NCI-H2196 (cell line): ENCODE results near the gene LRRC1.

Experiments used
- DNase-seq: peaks from one replicate; lab custom pipeline; 2025; ENCODE audit not compliant: unreplicated experiment; lab: John Stamatoyannopoulos, UW

The LRRC1 gene

GRCh38 chr6:53813801-53814200 is 19.0 kb downstream of the LRRC1 start:
- DNase-seq: no peak

DNA sequence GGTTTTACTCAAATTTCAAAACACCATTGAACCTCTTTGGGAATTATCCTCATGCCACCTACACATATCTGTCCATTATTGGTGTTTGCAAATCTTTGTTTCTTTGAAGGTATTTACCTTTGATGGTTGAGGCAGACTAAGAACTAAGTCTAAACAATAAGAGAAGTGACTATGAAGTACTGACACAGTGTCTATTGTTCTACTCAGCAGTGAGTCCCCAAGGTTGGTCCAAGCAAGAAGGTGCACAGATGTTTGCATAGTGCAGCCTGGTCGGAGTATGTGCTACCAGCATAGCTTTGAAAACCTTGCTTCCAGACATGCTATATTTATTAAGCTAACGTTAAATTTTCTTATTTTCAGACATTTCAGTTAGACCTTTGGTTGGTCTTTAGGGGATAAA is 19.5 kb downstream of the LRRC1 start:
- DNase-seq: no peak

- DNase-seq: no peak
These were observed 20.7 kb downstream of the LRRC1 start for GRCh38 chr6:53815381-53816119.

GRCh38 chr6:53818858-53819609 is 24.2 kb downstream of the LRRC1 start:
- no peak for DNase-seq

DNA sequence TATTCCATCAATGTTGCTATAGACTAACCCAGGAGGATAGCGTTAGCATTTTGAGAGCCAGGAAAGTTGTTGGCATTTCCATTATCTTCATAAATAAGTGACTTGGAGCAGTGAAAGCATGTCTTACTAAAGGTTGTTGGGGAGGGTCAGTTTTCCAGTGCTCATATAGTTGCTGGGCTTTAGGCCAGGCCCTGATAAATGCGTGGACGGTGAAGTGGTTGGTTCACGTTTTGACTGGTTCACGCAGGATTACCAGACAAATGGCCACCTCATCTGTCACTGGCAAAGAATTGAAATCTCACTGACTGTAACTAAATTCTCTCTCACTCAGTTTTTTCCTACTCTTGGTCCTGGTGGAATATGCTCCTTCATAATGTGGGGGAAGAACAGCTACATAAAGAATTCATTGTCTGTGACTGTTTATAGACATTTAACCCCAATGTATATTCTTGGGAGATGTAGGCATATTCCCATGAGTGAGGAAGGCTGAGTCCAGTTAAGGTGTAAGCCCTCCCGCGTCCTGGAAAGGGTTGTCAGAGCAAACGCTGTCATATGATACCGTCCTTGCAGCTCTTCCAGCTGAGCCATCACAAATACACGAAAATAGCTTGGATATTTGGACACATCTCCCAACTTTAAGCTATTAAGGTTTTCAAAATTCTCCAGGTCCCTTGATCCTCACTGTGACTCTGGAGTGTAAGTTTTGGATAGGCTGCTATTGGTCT is 27.8 kb downstream of the LRRC1 start:
- DNase-seq: no peak

- DNase-seq: no peak
These were observed 29.9 kb downstream of the LRRC1 start for GRCh38 chr6:53824714-53825113.

DNA sequence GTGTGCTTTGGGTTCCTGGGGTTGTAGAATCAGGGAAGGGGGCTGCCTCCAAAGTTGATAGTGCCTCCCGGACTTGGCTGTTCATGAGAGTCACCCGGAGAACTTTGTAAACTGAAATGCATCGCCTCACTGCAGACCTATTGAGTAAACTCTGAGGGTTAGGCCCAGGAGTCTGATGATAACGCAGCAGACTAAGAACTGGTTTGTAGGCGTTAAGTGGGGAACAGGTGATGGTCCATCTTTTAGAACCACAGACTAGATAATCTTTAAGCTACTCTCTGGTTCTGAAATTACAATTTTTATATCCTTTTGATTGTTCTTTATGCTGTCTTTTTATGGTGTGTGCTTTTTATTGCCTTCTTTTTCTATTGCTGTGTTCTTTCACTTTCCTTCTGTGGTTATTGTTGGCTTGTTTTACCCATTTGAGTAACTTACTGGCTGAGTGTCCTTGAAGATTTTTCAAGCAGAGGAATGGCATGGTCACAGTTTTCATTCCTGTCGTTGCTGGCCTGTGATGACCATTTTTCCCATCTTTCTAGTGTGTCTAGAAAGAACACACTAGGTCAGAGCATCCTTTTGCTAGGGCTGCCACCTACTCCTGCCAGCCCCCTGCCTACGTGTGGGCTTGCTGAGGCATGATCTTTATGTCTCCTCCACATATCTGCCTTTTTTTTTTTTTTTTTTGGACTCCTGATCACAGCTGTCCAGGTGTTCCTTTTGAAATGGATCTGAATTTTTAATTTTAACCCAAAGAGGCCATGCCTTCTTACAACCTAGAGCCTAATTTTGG is 30.9 kb downstream of the LRRC1 start:
- no peak for DNase-seq

DNA sequence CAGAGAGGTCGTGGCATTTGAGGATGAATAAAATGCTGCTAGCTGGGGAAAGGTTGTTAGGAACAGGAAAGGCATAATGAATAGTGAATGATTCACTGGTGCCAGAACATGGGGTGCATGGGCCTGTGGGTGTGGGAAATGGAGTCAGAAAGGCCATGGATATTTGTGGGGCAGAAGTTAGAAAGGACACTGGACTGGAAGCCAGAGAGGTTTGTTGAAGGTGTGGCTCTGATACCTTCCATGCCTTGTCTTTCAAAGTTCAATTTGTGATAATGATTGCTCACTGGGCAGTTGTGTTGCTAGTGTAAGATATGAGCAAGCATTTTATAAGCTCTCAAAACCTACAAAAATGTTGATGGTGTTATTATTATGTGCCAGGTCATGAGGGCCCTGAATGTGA is 32.7 kb downstream of the LRRC1 start:
- no peak for DNase-seq

GRCh38 chr6:53828215-53828614 is 33.4 kb downstream of the LRRC1 start:
- no peak for DNase-seq

DNA sequence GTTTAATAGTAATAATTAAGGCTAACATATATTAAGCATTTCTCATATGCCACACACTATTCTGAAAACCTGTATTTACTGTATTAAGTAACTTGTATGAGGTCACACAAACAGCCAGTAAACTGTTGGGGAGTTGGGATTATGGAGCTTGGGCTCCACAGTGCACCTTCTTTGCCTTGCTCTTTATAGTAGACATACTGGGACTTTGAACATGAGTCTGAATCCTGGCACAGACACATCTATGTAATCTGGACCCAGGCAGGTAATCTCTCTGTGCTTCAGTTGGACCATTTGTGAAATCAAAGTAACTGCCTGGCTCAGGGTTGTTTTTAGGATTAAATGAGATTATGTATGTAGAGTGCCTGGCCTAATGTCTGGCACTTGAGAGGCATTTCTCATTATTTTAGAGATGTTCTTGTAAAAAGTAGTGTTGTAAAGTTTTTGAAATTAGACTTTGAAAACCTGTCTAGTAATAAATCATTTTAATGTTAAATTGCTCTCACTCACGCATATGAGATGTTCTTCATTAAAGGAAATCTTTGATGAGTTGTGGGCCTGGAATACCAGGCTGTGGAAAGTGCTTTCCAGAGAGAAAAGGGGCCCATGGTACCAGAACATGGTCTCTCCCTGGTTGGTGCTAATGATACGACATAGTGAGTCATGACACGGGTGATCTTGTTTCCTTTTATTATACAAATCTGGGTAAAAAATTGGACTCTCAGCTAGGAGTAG is 34.3 kb downstream of the LRRC1 start:
- DNase-seq: no peak

- DNase-seq: no peak
These were observed 35.0 kb downstream of the LRRC1 start for GRCh38 chr6:53829698-53830221.

GRCh38 chr6:53830366-53830765 is 35.6 kb downstream of the LRRC1 start:
- no peak for DNase-seq

GRCh38 chr6:53831081-53831869 is 36.5 kb downstream of the LRRC1 start:
- DNase-seq: no peak

GRCh38 chr6:53831936-53832660 is 37.3 kb downstream of the LRRC1 start:
- no peak for DNase-seq

- no peak for DNase-seq
These were observed 38.4 kb downstream of the LRRC1 start for GRCh38 chr6:53833155-53833554.

DNA sequence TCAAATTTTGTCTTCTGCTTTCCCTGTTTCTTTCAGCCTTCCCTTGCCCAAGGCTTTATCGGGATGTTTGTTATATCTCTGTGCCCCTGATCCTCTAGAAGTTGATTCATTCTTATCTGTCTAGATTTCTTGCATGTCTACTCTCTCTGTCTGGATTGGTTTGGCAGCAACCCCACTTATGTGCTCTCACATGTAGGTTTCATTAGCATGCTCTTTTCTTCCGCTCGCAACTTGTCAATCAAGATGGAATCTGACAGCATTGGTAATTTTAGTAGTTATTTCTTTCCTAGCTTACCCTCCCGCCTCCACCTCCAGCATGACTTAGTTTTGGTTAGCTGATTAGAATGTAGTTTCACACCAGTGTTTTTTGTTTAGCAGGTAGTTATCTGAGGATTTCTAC is 39.3 kb downstream of the LRRC1 start:
- no peak for DNase-seq

DNA sequence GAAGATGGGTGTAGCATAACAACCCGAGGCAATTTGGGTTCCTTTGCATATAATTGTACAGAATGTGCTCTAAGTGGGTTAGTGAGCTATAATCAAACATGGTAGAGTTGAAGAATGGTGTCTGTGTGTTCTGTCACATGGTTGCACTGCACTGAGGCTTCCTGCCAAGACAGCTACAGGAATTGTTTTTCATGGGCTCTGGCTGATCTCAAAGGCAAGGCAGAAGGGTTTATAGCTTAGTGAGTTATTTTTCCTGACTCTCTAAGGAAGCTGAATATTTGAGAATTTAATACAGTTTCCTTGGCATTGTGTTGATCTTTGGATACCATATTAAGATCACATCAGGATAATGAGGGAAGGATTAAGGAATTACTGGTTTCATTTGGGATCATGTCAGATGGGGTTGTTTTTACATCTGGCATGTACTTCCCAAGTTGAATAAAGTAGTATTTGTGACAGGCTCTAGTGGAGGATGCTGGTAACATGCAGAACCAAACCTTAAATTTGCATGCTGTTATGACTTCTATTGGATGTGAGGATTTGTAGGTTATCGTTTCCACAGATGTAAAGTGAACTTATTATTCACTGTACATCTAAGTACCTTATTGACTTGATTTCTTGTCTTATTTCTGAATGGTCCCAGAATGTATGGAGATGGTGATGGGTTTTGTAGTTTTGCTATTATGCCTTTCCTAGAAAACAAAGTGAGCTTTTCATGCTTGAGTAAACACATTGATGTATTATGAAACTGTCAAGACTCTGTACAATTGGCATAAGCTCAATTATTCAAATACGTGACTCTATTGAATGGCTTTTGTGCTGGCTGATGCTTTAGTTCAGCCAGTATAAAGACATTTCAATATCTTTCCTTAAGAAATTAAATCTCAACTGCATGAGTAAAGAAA is 43.3 kb downstream of the LRRC1 start:
- peak; percentile 22 for DNase-seq

DNA sequence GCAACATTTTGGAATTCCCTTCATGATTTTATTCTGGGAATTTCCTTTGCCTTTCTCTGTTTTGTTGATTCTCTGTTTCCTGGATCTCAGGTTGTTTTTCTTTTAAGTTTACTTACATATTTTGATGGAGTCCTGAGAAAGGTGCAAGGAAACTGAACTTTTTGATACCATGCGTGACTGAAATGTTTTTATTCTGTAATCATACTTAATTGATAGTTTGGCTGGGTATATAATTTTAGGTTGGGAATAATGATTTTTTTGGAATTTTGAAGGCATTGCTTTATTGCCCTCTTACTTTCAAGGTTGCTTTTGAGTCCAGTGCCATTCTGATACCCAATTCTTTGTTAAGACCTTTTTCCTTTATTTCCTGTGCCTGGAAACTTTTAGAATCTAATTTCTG is 45.2 kb downstream of the LRRC1 start:
- no peak for DNase-seq
